Stimulated activated CD4-positive, alpha-beta T cell treated with anti-CD3 and anti-CD28 coated beads, Interleukin-12 subunit alpha, Interleukin-12 subunit beta, amount 100 ng/mL, for 48 hours (primary cell): ENCODE results near the gene UCHL1.

Source experiments
- DNase-seq, 3 donors: peaks; one replicate each; pipeline ENCODE4 v3.0.0-alpha.2; 2020; ENCODE audit warnings: low read depth in 2 of 3, low spot score in 1 of 3

The UCHL1 gene

DNA sequence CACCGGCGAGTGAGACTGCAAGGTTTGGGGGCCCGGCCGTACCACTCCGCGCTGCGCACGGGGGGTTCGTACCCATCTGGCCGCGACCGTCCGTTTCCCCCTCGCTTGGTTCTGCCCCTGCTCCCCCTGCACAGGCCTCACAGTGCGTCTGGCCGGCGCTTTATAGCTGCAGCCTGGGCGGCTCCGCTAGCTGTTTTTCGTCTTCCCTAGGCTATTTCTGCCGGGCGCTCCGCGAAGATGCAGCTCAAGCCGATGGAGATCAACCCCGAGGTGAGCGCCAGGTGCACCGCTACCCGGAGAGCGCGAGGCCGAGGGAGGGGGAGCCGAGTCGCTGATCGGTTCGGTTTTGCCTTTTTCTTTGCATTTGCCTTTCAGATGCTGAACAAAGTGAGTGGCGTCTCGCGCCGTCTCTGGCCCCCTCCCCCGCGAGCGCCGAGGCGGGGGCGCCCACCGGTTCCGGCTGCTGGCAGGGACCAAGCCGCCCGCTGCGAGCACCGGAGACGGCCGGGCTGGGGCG lies at the start of gene UCHL1:
Gene UCHL1, plus strand, starts transcription at position 189 of the 517 bp plus-strand sequence. Its CDS starts 49 bp downstream, at position 238.
- no peak for DNase-seq

DNA sequence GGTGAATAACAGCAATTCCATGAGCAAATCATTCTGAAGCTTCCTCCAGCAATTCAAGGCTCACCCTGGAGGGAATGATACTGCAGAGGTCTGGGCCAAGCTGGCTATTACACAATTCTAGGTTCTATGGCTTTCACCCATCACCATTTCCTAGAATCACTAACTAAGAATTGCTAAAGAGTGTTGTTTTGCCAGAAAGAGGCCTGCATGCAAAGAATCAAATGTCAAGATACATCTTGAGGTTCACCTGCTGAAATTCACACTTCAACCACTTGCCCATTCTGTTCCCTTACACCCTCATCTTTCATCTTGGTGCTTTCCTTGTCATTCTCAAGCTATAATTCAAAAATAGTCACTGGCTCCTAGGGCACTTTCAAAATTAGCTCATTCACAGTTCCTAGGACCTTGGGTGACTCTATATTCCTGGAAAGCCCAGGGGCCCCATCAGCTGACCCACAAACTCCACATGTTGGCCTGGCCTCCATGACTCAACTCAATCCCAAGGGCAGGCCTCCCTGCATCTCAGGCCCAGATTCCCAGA lies 49.4 kb upstream of the UCHL1 start:
- DNase-seq: no peak

- DNase-seq: no peak
Observed at GRCh38 chr4:41209187-41209586, 47.5 kb upstream of the UCHL1 start.

DNA sequence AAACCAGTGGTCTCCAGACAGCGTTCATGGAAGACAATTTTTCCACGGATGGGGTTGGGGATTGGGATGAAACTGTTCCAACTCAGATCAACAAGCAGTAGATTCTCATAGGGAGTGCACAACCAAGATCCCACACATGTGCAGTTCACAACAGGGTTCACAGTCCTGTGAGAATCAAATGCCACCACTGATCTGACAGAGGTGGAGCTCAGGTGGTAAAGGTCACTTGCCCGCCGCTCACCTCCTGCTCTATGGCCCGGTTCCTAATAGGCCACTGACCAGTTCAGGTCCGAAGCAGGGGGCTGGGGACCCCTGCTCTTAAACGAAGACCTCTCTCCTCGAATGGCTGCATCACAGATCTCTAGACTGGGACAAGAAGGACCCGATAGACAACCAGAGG lies 46.8 kb upstream of the UCHL1 start:
- no peak for DNase-seq

DNA sequence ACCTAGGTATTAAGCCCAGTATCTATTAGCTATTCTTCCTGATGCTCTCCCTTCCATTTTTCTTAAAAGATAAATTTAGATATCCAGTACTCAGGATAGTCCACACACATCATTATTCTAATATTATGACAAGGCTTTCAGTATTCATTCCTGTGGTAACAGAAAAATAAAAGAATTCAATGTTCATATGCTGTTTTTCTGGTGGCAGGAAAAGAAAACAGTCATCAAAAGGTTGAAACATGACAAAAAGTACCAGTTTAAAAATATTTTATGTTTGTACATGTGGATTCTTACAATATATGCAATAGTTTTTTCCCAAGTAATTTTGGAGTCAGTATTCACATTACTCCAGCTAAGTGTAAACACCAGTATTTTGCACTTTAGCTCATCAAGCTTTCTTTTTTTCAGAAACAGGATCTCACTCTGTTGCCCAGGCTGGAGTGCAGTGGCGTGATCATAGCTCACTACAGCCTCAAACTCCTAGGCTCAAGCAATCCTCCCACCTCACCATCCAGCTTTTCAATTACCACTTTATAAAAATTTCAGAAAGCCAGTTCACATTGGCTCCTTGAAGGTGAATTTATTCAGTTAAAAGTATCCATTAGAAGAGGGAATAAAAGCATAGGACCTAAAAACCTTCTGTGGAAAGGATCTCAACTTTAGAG lies 44.6 kb upstream of the UCHL1 start:
- no peak for DNase-seq

DNA sequence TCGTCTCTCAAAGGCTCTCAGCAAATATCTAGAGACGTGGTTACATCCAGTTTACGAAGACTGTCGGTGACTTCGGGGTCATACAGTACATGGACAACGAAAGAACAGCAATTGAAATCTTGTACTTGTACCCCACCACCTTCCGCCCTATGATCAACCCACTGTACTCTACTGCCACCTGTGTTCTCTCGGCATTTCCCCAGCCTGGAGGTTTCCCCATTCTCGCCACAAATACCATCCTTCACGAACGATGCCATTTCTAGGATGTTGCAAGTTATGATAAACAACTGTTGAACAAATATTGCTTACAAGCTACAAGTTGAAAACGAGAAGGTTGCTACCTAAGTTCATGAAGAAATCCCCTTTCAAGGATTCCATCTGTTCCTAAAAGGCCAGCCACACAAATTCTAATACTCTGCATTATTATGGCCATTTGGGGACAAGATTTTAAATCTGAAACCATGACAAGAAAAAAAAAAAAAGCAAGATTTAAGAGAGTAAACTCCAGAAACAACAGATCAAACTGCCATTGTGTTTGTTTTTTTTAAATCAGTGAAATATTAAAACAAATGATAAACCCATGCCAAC lies 44.0 kb upstream of the UCHL1 start:
- no peak for DNase-seq

DNA sequence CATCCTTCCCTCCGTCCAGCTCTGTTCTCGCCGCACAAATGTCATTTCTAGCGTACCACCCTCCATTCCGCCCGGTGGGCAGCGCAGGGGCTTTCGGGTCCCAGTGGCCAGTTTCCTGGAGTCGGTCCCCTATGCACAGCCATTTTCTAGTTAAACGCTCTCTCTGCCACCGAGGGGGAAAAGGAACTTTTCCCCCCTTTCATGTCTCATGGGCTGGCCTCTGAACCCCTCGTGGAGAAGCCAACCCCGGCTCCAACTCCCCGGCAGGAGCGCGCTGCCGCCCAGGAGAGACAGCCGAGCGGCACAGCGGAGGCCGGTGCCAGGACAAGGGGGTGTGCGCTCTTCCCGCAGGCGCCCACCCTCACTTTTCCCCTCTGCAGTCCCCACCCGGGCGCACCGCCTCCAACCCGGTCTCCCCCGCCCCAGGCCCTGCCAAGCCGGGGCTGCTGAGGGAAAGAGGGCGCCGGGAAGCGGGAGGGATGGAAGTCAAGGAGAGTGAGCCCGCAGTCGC lies 43.0 kb upstream of the UCHL1 start:
- no peak for DNase-seq

- peak in 2 of 3 donors; percentile 34 to 46 for DNase-seq
Observed at GRCh38 chr4:41214136-41214824, 42.4 kb upstream of the UCHL1 start, which contains the start of gene APBB2. TSS of gene APBB2 (minus strand) at chr4:41214542. CDS start at chr4:41033254, 181,288 bp downstream.

DNA sequence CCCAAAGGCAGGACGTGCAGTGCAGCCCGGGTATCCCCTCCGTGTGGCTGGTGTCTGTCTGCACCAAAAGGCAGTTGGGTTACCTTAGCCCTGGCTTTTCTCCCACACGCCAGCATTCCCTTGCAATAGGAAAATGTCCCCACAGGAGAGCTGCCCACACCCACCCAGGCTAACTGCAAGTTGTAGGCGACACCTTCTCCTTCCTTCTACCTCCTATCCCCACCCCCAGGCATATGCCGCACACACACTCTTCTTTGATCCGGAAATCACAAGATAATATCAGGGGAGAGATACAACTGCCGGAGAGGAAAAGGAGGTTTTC lies 41.9 kb upstream of the UCHL1 start:
- no peak for DNase-seq

DNA sequence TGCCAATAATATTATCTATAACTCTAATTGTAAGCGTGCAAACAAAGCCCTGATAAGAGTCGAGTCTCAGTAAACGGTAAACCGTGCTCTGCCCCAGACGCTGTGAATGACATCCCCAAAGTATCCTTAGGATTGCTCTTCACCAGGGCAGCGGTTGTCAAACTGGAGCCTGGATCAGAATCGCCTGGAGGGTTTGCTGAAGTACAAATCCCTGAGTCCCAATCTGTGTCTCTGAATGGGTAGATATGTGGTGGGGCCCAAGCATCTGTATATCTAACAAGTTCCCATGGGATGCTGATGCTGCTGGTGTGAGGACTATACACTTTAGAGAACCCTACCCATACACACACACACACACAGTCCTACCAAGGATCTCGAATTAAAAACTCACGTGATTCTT lies 41.6 kb upstream of the UCHL1 start:
- no peak for DNase-seq

- no peak for DNase-seq
Observed at GRCh38 chr4:41215969-41216293, 40.8 kb upstream of the UCHL1 start.

DNA sequence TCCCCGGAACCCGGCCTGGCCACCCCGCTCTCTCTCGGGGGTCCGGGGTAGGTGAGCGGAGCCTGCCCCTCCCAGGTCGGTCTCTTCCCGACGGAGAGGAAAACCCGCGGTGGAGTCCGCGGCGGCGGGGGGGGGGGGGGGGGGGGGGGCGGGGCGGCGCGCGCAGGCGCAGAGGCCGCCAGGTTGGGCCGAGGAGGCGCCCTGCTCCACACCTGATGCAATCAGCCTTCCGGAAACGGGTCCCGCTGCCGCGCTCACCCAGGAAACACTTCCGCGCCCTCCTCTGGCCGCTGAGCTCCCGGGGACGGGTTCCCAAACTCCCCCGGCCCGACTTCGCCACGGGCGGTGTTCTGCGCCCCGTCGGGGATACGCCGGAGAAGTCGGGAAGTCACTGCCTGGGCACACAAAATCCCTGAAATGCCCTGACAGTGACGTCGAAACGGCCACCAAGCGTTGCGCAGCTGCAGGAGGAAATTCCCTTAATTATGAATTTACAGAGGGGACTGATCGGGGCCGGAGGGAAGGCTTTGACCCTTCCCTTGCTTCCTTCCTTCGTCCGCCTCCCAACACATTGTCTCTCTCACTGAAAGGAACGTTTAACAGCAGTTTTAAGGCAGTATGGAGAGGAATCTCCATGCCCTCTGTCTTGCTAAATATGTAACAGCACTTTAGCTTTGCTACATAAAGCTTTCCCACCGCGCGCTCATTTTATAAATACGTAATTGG lies 40.3 kb upstream of the UCHL1 start:
- DNase-seq: peak; percentile 41 to 61 (median 54)

- no peak for DNase-seq
Observed at GRCh38 chr4:41217020-41217333, 39.8 kb upstream of the UCHL1 start.

DNA sequence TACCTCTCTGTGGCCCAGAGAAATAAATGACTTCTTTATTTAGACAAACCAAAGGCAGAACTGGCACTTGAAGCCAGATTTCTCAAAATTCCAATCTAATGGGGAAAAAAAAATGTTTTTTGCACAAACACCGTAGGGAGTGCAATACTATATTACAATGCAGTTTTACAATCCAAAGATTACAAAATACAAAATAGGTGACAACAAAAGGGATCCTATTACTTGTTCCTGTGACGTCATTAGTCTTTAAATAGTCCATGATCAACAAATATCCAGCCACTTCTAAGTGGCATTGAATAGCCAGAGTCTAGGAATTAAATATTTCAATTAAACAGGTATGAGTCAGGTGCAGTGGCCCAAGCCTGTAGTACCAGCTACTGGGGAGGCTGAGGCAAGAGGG lies 39.4 kb upstream of the UCHL1 start:
- DNase-seq: no peak

- DNase-seq: no peak
Observed at GRCh38 chr4:41218703-41219102, 38.0 kb upstream of the UCHL1 start.

DNA sequence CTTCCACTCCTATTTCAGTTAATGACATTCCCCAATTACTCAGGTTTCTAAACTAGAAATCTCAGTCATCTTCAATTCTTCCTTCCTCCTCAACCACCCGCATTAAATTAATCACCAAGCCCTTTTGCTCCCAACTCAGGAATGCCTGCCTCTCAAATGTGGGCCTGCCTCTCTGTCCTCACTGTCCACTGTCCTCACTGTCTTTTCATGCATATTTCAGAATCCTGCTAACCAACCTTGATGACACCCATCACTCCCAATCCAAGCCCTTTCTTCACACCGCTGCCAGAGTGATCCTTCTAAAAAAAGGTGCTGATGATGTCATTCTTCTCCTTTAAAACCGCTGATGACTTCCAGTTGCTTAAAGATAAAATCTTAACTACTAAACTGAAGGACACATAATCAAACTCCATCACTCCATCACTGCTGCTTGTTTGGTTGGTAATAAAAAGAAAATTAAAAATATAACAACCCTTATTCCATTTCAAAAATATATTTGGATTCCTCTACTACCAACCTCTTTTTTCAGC lies 37.2 kb upstream of the UCHL1 start:
- no peak for DNase-seq

DNA sequence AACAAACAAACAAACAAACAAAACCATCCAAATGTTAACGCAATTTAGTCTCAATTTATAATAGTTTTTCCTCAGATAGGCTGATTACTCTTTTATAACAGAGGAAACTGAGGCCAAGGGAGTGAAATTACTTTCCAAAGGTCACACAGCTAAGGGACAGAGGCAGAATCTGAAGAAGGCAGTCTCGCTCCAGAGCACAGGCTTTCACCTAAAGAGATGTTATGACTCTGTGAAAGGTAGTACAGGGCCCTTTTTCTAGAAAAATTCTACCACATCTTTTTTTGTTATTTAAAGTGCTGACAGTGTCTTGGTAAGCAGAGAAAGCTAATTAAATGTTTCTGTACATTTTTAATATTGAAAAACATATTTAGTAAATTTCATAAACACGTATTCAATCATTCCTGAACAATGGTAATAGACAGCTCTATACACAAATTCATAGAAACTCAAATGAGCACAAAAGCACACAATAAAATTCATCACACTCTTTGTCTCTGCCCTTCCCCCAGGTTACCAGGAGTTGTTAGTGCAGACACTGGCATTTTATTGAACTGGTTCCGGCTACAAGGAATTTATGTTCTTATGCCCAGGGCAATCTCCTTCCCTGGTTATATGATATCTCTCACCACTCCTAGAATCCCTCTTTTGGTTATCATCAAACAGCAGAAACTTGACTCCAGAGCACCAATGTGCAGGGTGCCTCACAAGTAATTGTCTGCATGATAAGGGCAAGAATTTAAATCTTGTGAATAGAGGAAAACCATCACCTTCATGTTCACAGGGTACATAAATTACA lies 34.7 kb upstream of the UCHL1 start:
- DNase-seq: no peak

DNA sequence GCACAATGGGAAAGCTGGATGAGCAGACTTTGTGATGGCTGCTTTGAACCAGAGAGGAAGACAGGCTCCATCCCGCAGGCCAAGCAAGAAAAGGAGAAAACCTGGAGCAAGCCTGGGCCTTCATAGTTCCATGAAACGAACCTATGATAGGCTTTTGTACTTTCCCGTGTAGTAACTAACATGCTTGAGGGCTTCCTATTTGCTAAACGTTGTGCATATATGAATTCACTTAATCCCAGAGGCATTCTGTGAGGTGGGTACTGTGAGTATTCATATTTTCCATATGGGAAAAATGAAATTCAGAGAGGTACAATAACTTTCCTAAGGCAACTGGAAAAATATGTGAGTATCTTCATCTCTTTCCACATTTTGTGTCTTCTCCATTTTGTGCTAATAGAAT lies 28.8 kb upstream of the UCHL1 start:
- DNase-seq: no peak

DNA sequence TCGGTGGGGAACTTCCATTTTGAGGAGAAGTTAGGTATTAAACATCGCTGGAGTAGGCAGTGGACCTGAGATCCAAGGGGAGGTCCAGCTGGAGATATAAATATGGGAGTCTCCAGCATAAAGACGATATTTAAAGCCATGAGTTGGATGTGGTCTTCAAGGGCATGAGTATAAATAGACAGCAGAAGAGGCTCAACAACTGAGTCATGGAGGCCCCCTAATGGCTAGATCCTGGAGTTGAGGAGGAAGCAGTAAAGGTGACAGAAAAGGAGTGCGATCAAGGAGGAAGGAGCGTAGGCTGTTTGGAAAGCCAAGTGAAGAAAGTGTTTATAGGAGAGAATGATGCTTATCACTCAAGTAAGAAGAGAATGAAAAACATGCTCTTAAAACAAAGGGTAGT lies 24.3 kb upstream of the UCHL1 start:
- DNase-seq: no peak

- no peak for DNase-seq
Observed at GRCh38 chr4:41232856-41233255, 23.9 kb upstream of the UCHL1 start.
